Adipocyte (in vitro differentiated cells): ENCODE results near the gene CYP2R1.

Source experiments
- DNase-seq: peaks from one replicate; pipeline ENCODE4 v3.0.0-alpha.2; 2015; ENCODE audit warnings: low read depth
- H3K27me3 ChIP-seq: replicated peaks from 2 replicates; pipeline ENCODE4 v1.7.0; 2013; ENCODE audit warnings: mild to moderate bottlenecking, low read length, moderate library complexity; ENCODE audit not compliant: control insufficient read depth, insufficient read depth
- H3K36me3 ChIP-seq: 2 replicates; pipeline ENCODE4 v1.7.0; 2013; ENCODE audit warnings: low read length, mild to moderate bottlenecking, moderate library complexity; ENCODE audit not compliant: control insufficient read depth, insufficient read depth, severe bottlenecking
- H3K4me1 ChIP-seq: 2 replicates; pipeline ENCODE4 v1.7.0; 2013; ENCODE audit warnings: mild to moderate bottlenecking, low read length, moderate library complexity; ENCODE audit not compliant: control insufficient read depth, insufficient read depth
- H3K4me3 ChIP-seq: 2 replicates; pipeline ENCODE4 v1.7.0; 2013; ENCODE audit warnings: mild to moderate bottlenecking, low read length, moderate library complexity
- H3K9ac ChIP-seq: 2 replicates; pipeline ENCODE4 v1.7.0; 2013; ENCODE audit warnings: mild to moderate bottlenecking, low read length, moderate library complexity
- H3K9me3 ChIP-seq: 2 replicates; pipeline ENCODE4 v1.7.0; 2013; ENCODE audit warnings: mild to moderate bottlenecking, low read length, moderate library complexity; ENCODE audit not compliant: control insufficient read depth

The CYP2R1 gene

DNA sequence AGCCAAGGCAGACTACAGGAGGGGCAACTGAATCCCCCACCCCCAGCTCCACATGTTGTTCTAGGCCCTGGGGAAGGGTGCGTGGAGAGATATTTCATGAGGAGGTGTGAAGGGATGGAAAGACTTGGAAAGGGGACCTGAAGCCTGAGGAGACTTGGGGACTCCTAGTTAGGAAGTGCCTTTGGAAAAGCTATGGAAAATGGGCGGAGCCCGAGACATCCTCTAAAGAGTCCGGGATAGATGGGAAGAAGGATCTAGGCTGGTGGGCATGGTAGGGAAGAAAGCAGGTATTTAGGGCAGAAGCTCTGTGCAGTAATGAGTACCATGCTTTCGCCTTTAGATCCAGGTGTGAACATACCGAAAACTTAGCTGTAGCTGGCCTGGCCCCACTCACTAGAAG lies 15.0 kb upstream of the CYP2R1 start:
- H3K27me3 ChIP-seq: peaks cover 5% of the 10 kb centered on the region
- H3K36me3 ChIP-seq: no peaks in the 10 kb centered on the region
- no peak overlapping the region for H3K4me3 ChIP-seq
- no peaks in the 10 kb centered on the region for H3K9me3 ChIP-seq
- no peak overlapping the region for H3K9ac ChIP-seq
- H3K4me1 ChIP-seq: peaks cover 29% of the 10 kb centered on the region
- no peak for DNase-seq

DNA sequence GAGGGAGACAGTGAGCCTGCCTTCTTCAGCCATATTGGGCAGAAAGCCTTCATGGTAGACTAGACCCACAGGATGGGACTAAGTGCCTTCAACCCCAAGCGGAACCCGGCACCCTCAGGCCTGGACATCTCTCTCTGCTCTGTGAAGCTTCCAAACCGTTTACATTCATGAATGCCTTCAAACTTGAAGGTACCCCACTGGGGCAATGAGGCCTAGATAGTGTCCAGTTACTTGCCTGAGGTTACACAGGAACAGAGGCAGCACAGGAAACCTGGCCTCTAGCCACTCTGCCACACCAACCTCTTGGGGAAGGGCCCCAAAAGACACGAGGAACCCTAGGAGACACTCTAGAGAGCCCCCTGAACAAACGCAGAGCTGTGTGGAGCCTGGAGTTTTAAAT lies 14.5 kb upstream of the CYP2R1 start:
- H3K9ac ChIP-seq: no peak overlapping the region
- peaks cover 5% of the 10 kb centered on the region for H3K27me3 ChIP-seq
- no peak overlapping the region for H3K4me3 ChIP-seq
- H3K36me3 ChIP-seq: no peaks in the 10 kb centered on the region
- DNase-seq: no peak
- no peaks in the 10 kb centered on the region for H3K9me3 ChIP-seq
- H3K4me1 ChIP-seq: peaks cover 29% of the 10 kb centered on the region

DNA sequence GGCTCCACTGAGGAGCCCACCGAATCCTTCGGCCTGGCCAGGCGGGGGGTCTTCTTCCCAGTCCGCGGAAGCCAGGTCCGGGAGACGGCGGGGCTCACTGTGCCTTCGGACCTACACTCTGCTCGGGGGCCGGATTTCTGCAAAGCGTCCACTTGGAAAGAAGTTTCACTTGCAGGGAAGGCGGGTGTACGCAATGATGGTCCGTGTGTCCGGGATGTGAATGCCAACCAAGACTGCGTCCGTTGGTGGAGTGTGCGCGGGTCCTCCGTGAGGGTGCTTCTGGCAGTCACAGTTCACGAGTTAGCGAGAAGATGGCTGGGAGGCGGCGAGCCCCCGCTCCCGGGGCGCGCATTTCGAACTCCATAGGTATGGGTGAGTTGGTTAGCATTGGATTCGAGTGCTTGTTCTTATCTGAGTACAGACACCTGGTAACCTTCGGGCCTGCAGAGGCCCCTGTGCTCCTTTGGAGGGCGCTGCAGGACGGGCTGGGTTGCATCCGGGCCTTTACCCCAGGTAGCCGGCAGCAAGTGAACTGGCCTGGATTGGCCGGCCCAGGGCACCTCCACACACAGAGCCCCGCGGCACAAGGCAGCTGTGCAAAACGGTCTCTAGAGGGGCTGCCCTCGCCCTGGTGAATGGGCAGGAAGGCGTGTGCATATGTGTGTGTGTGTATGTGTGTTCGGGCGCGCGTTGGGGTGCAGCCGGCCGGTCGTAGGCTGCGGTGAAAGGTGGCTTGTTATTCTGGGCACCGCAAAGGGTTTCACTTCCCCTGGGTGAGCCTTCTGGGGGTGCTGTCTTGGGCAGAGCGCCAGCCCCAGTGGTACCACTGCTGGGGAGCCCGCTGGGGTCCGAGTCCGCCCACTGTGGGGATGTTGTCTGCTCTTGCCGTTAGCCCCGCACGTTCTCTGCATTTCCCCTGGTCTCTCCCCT lies 13.3 kb upstream of the CYP2R1 start:
- H3K27me3 ChIP-seq: peaks cover 5% of the 10 kb centered on the region
- peaks cover 29% of the 10 kb centered on the region for H3K4me1 ChIP-seq
- DNase-seq: peak; percentile 42
- H3K9me3 ChIP-seq: no peaks in the 10 kb centered on the region
- H3K4me3 ChIP-seq: peak overlapping the region; percentile 75
- H3K9ac ChIP-seq: peak overlapping the region; percentile 63
- no peaks in the 10 kb centered on the region for H3K36me3 ChIP-seq

DNA sequence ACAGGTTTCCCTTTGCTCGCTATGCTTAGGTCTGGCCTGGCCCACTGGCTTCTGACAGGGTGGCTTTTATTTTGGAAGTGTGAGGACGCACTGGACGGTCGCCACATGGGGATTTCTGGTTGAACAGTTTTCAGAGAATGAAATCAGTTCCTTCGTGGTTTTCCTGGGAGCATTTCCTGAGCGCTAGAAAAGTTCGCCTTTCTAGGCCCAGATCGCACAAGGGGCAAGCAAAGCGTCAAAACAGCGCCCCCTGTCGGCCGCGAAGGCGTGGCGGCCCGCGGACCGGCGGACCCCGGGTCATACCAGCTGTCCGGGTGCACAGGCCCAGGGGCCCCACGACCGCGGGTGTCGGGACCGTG lies 12.7 kb upstream of the CYP2R1 start:
- peaks cover 29% of the 10 kb centered on the region for H3K4me1 ChIP-seq
- no peaks in the 10 kb centered on the region for H3K9me3 ChIP-seq
- H3K4me3 ChIP-seq: peak overlapping the region; percentile 75
- peak; percentile 71 for DNase-seq
- H3K36me3 ChIP-seq: no peaks in the 10 kb centered on the region
- peak overlapping the region; percentile 63 for H3K9ac ChIP-seq
- H3K27me3 ChIP-seq: peaks cover 5% of the 10 kb centered on the region

DNA sequence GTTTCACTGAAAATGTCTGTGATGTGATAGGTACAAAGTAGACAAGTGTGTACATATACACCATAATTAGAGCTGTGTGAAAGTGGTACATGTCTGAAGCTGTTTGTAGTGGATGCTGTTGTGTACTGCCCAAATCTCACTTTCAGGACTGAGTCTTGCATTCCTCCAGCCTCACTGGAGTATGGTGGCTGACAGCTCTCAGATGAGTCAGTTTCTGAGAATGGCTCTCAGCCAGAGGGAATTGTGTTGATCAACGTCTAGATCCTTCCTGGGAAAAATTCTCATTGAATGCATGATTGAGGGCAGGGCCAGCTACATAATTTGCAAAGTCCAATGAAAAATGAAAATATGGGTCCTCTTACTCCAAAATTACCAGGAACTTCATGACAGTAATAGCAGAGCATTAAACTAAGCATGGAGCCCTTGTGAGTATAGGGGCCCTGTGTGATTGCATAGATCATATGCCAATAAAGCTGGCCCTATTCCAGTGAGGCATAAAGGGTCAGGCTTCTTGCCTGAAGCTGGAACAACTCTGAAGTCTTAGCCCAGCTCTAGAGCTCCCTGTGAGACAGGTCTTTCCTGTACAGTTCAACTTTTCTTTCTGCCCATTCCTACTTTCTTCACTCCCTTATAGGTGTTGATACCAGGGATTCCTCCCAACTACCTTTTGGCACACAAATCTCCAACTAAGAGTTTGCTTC lies 10.8 kb upstream of the CYP2R1 start:
- peaks cover 5% of the 10 kb centered on the region for H3K27me3 ChIP-seq
- DNase-seq: peak; percentile 24
- peaks cover 23% of the 10 kb centered on the region for H3K4me1 ChIP-seq
- H3K9ac ChIP-seq: no peak overlapping the region
- H3K4me3 ChIP-seq: no peak overlapping the region
- no peaks in the 10 kb centered on the region for H3K36me3 ChIP-seq
- H3K9me3 ChIP-seq: no peaks in the 10 kb centered on the region

DNA sequence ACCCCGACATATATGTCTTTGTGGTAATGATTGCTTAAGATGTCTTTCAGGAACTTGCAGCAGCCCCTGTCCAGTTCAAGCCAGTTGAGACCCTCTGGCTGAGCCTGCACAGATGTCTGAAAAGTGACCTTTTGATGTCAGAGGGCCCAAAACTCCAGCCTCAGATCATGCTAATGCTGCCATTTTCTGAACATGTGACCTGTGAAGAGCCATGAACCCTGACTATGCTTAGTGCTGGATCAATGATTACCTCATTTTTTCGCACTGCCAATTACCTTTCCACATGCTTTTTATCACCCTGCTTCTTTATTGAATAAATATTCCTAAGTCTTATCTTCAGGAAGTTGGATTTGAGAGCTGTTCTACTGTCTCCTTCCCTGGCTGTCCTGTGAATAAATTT lies 6.9 kb upstream of the CYP2R1 start:
- Histone ChIP-seq H3K4me3 (no peak overlapping the region), H3K27me3 (no peaks in the 10 kb centered on the region), H3K4me1 (peaks cover 17% of the 10 kb centered on the region), H3K9me3 (no peaks in the 10 kb centered on the region), H3K36me3 (no peaks in the 10 kb centered on the region), H3K9ac (no peak overlapping the region)
- no peak for DNase-seq

DNA sequence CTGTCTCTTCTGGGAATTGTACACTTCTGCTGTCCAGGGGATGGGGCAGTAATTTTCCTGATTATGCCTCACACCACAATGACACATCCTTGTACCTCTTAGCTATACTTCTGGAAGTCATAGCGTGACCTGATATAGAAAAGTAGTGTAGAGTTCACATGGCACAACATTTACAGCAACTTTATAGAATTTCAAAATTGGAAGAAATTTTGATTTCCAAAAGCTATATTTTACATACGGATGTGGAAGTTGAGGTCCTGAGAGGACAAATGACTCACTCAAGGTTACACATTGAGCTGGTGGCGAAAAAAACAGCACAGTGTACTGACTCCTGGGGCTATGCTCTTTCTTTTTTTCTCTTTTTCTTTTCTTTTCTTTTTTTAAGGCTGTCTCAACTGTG lies 6.3 kb upstream of the CYP2R1 start:
- Histone ChIP-seq H3K4me3 (no peak overlapping the region), H3K9ac (no peak overlapping the region), H3K9me3 (no peaks in the 10 kb centered on the region), H3K36me3 (no peaks in the 10 kb centered on the region), H3K27me3 (no peaks in the 10 kb centered on the region), H3K4me1 (peaks cover 17% of the 10 kb centered on the region)
- DNase-seq: no peak

DNA sequence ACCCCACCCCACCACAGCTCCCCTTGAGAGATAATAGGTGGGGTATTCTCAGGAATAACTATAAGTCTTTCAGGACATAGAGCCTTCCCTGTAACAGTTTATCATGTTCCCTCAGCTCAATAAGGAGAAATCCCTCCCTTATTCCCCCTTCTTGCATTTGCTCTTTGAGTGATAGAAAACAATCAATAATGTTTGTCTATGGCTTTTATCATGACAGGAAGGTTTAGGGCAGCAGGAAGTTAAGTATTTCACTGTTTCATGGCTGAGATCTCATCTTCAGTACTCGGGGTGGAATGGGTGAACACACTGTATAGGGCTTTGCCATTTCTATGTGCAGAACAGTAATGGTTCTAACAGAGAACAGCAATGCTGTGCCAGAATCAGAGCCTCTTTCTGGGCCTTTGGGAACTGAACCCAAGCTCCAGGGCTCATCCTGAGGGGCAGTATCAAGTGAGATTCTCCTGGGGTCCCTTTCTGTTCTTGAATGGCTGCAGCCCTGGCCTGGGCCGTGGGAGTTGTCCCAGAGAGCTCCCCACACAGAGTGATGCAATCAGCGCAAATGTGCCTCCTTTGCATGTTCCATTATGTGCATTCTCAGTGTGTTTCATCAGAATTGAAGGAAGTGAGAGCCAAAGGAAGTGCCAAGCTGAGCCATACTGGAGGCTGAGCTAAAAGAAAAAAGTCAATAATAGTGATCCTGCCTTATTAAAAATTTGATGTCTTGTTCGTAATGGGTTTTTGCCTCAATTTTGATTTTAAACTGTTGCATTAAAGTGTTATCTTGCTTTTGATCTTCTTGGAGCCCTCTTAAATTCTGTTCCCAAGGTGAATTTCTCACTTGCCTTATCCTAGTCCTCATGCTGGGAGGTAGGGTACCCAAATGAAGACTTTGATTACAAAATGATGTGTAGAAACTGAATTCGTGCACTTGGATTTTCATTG lies 2.9 kb upstream of the CYP2R1 start:
- H3K9me3 ChIP-seq: no peaks in the 10 kb centered on the region
- no peaks in the 10 kb centered on the region for H3K27me3 ChIP-seq
- H3K36me3 ChIP-seq: no peaks in the 10 kb centered on the region
- peaks cover 16% of the 10 kb centered on the region for H3K4me1 ChIP-seq
- DNase-seq: peak; percentile 67
- no peak overlapping the region for H3K4me3 ChIP-seq
- H3K9ac ChIP-seq: no peak overlapping the region

DNA sequence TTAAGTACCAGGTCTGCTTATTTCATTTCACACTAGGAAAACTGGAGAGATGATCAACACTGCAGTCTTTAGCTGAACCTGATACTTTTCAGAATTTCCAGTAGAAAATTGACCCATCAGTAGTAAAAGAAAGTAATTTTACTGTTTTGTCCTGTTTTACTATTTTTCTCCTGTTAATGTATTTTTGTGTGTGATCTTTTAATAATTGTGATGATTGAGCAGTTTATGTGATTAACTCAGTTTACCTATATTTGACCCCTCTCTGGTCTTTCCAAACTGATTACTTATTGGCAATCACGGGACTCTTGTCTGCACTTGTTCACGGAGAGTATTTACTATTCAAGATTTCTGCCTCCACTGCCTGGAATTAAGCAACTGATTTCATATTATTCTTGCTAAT lies 546 bp upstream of the CYP2R1 start:
- no peak for DNase-seq
- H3K4me3 ChIP-seq: peak overlapping the region; percentile 94

DNA sequence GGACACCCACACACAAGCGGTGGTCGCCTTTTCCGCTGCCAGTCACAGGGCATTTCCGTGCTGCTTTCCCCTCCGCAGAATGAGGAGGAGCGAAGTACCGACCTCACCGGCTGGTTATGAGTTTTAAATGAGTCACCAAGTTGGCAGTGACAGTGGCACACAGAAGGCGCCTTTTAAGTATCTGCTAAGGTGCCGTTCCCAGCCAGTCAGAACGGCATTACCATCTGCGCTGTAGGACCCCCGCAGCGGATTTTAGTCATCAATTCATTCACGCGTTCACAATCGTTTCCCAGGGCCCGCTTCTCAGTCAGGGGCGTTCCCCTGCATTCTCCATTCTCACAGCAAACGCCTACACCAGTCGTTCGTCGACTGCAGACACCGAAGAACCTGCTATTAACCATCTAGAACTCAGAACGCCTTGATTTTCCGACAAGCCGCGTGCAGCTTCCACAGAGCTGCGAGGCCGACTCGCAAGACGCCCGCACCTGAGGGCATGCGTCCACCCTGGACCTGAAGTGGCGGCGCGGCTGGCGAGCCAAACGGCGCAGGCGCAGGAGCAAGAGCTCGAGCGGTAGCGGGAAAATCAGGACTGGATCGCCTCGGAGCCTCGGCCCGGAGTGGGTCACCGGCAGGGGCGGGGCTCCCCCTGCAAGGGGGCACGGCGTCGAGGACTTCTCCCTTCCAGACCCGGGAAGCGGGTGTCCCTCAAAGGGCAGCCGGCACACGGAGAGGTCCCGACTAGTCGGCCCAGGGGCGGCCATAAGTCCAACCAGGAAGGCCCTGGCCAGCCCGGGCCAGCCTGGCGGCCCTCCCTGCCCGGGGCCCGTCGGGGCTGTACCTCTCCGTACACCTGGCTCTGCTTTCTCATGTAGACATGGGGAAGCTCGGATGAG lies 642 bp downstream of the CYP2R1 start:
- no peaks in the 10 kb centered on the region for H3K9me3 ChIP-seq
- H3K36me3 ChIP-seq: no peaks in the 10 kb centered on the region
- peak overlapping the region; percentile 83 for H3K9ac ChIP-seq
- H3K4me3 ChIP-seq: peak overlapping the region; percentile 94
- DNase-seq: peak; percentile 95
- no peaks in the 10 kb centered on the region for H3K27me3 ChIP-seq
- peaks cover 26% of the 10 kb centered on the region for H3K4me1 ChIP-seq

More for the DNA sequence above, 546 bp upstream of the CYP2R1 start:
- H3K9ac ChIP-seq: peak overlapping the region; percentile 83
- peaks cover 17% of the 10 kb centered on the region for H3K4me1 ChIP-seq
- no peaks in the 10 kb centered on the region for H3K27me3 ChIP-seq
- H3K36me3 ChIP-seq: no peaks in the 10 kb centered on the region
- no peaks in the 10 kb centered on the region for H3K9me3 ChIP-seq
